Measurements from ENCODE around the gene COX11.

COX11 gene

GRCh38 chr17:54968988-54969332, 506 bp upstream of the COX11 start:
- in situ Hi-C loops (cut with HindIII; ENCODE audit: low sequenced_read_pairs) = no loop called here

GRCh38 chr17:54967621-54968261, 713 bp downstream of the COX11 start:
- in situ Hi-C loops (cut with HindIII; ENCODE audit: low sequenced_read_pairs) = no loop called here

- in situ Hi-C loops (cut with HindIII; ENCODE audit: low sequenced_read_pairs) = no loop called here
Measured at GRCh38 chr17:54956791-54957190, 11.7 kb downstream of the COX11 start.

- in situ Hi-C loops (cut with HindIII; ENCODE audit: low sequenced_read_pairs) = no loop called here
Measured at GRCh38 chr17:54951286-54951685, 17.2 kb downstream of the COX11 start.

- in situ Hi-C loops (cut with HindIII; ENCODE audit: low sequenced_read_pairs) = no loop called here
Measured at GRCh38 chr17:54950116-54950515, 18.3 kb downstream of the COX11 start.

- in situ Hi-C loops (cut with HindIII; ENCODE audit: low sequenced_read_pairs) = no loop called here
Measured at GRCh38 chr17:54948380-54948779, 20.1 kb downstream of the COX11 start.

- in situ Hi-C loops (cut with HindIII; ENCODE audit: low sequenced_read_pairs) = no loop called here
Measured at GRCh38 chr17:54947396-54947795, 21.1 kb downstream of the COX11 start.

GRCh38 chr17:54945671-54946070, 22.8 kb downstream of the COX11 start:
- in situ Hi-C loops (cut with HindIII; ENCODE audit: low sequenced_read_pairs) = no loop called here

GRCh38 chr17:54945231-54945630, 23.2 kb downstream of the COX11 start:
- in situ Hi-C loops (cut with HindIII; ENCODE audit: low sequenced_read_pairs) = no loop called here

- in situ Hi-C loops (cut with HindIII; ENCODE audit: low sequenced_read_pairs) = no loop called here
Measured at GRCh38 chr17:54944796-54945195, 23.7 kb downstream of the COX11 start.

- in situ Hi-C loops (cut with HindIII; ENCODE audit: low sequenced_read_pairs) = no loop called here
Measured at GRCh38 chr17:54941285-54941684, 27.2 kb downstream of the COX11 start.

GRCh38 chr17:54937426-54937825, 31.0 kb downstream of the COX11 start:
- in situ Hi-C loops (cut with HindIII; ENCODE audit: low sequenced_read_pairs) = no loop called here

- in situ Hi-C loops (cut with HindIII; ENCODE audit: low sequenced_read_pairs) = no loop called here
Measured at GRCh38 chr17:54937018-54937417, 31.4 kb downstream of the COX11 start.

GRCh38 chr17:54935471-54935870, 33.0 kb downstream of the COX11 start:
- in situ Hi-C loops (cut with HindIII; ENCODE audit: low sequenced_read_pairs) = no loop called here

GRCh38 chr17:54933921-54934320, 34.5 kb downstream of the COX11 start:
- in situ Hi-C loops (cut with HindIII; ENCODE audit: low sequenced_read_pairs) = no loop called here

- in situ Hi-C loops (cut with HindIII; ENCODE audit: low sequenced_read_pairs) = no loop called here
Measured at GRCh38 chr17:54932711-54933110, 35.7 kb downstream of the COX11 start.

GRCh38 chr17:54927525-54927924, 40.9 kb downstream of the COX11 start:
- in situ Hi-C loops (cut with HindIII; ENCODE audit: low sequenced_read_pairs) = no loop called here

- in situ Hi-C loops (cut with HindIII; ENCODE audit: low sequenced_read_pairs) = no loop called here
Measured at GRCh38 chr17:54924405-54924804, 44.0 kb downstream of the COX11 start.

- in situ Hi-C loops (cut with HindIII; ENCODE audit: low sequenced_read_pairs) = no loop called here
Measured at GRCh38 chr17:54920819-54921218, 47.6 kb downstream of the COX11 start.

- in situ Hi-C loops (cut with HindIII; ENCODE audit: low sequenced_read_pairs) = no loop called here
Measured at GRCh38 chr17:54919425-54919824, 49.0 kb downstream of the COX11 start.

GRCh38 chr17:54916721-54917120, 51.7 kb downstream of the COX11 start:
- in situ Hi-C loops (cut with HindIII; ENCODE audit: low sequenced_read_pairs) = no loop called here
